ENCODE results near the gene NR2C2. TPM values are rescaled to one million over a fixed set of nuclear protein-coding genes. Genes with fewer than 3 reads are reported as not detected.

Gene NR2C2
- total and polyA plus RNA-seq, 9 of the 15 experiments (the other 6 are each of a cell fraction or from before 2014, with no cell fraction given) = 6.1 to 33.0 (median 14.6) TPM

GRCh38 chr3:14925729-14926591, 21.4 kb upstream of the NR2C2 start (continued):
- TF ChIP-seq REST (IDR thresholded peaks at IDR 0.05; ENCODE audit: borderline replicate concordance) (peak; percentile 67; the same call in 1 of the 2 replicates), REST (CRISPR knock-in tag; IDR thresholded peaks at IDR 0.05; ENCODE audit: low read depth) (no peak), RHOXF2B (CRISPR knock-in tag; conservative IDR thresholded peaks at IDR 0.05) (0 out of 2 replicates have a peak, but pooled peaks have one; percentile 43), MAZ (CRISPR knock-in tag; conservative IDR thresholded peaks at IDR 0.05 in 1 of 2, IDR thresholded peaks at IDR 0.05 in 1 of 2) (peak in 1 of 2 experiments; percentile 35; a peak in 1 of 4 replicates), SIN3A (IDR thresholded peaks at IDR 0.05; ENCODE audit: borderline replicate concordance in 2 of 2, control insufficient read depth in 1 of 2, low read depth in 2 of 2, low read length in 2 of 2) (no peak), HMGXB4 (CRISPR knock-in tag; IDR thresholded peaks at IDR 0.05) (peak; percentile 53; the same call in 1 of the 2 replicates), COPS2 (conservative IDR thresholded peaks at IDR 0.05) (no peak), NCOR1 (IDR thresholded peaks at IDR 0.05) (no peak), ZNF24 (IDR thresholded peaks at IDR 0.05) (peak; percentile 99), TEAD1 (CRISPR knock-in tag; IDR thresholded peaks at IDR 0.05) (peak; percentile 45 to 59; a peak in 2 of 4 replicates), ZNF707 (CRISPR knock-in tag; conservative IDR thresholded peaks at IDR 0.05) (no peak), TAL1 (IDR thresholded peaks at IDR 0.05) (no peak), KLF16 (IDR thresholded peaks at IDR 0.05) (0 out of 2 replicates have a peak, but pooled peaks have one; percentile 21), HIVEP1 (CRISPR knock-in tag; IDR thresholded peaks at IDR 0.05) (no peak), RFX1 (IDR thresholded peaks at IDR 0.05) (no peak), RCOR1 (IDR thresholded peaks at IDR 0.05; ENCODE audit: borderline replicate concordance in 1 of 2, low read depth in 2 of 2, low read length in 2 of 2) (peak in 1 of 2 experiments; percentile 39; a peak in 1 of 4 replicates), MAFK (IDR thresholded peaks at IDR 0.05; ENCODE audit: low read length) (0 out of 2 replicates have a peak, but pooled peaks have one; percentile 20)
